Epithelial cell of proximal tubule (primary cell): Measurements from ENCODE around the gene OXER1. TPM values are rescaled to one million over a fixed set of nuclear protein-coding genes. Genes with fewer than 3 reads are reported as not detected.

Experiments
- DNase-seq: peaks from one replicate; pipeline ENCODE4 v3.0.0-alpha.2; 2011; ENCODE audit warnings: low read depth
- H3K4me3 ChIP-seq: 2 replicates; pipeline ENCODE4 v1.5.1; 2011; ENCODE audit warnings: low read depth, mild to moderate bottlenecking, low read length
- total RNA-seq: library from RNA; depleted of rRNA; stranded (reverse); fragments of >200 nt; gene quantifications from 2 replicates; pipeline ENCODE4 v1.2.3, GENCODE V29; 2015
- TF ChIP-seq, protein P1 (sequence below): conservative IDR thresholded peaks from 2 replicates; pipeline ENCODE4 v1.5.1; 2012; ENCODE audit warnings: low read depth, mild to moderate bottlenecking, low read length

The OXER1 gene
- total RNA-seq, 1 donor from 2014 or later, result not detected

DNA sequence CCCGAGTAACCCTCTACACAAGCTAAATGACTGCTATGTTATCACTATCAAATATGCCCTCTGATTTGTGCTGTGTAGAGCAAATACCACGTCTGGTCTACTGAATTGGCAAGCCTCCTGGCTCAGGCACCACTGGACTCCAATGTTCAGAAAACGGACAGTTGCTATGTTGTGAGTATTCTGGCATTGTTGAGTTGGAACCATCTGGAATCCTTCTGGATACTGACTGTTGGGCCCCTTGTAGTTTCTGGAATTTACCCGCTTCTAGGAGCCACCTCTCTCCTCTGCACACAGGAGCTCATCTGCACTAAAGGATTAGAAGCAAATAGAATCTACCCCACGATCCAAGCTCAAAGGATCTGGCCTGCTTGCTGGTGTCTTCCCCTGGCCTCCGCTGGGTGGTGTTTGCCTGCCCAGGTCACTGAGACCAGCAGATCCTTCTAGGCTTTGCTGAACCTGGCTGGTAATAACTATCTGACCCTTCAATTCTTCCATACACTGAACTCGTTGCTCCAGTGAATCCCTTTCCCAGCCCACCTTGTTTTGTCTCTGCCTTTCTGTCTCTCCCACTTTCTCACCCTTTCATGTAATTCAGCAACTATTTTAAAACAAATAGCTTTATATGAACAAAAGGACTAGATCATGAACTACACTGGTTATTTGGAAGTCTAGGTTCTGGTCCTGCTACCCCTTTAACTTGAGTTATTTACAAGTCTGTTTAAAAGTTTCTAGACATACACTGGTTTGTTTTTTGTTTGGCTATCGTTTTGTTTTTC, 30.5 kb upstream of the OXER1 start:
- no peak for DNase-seq
- TF ChIP-seq, protein P1, sequence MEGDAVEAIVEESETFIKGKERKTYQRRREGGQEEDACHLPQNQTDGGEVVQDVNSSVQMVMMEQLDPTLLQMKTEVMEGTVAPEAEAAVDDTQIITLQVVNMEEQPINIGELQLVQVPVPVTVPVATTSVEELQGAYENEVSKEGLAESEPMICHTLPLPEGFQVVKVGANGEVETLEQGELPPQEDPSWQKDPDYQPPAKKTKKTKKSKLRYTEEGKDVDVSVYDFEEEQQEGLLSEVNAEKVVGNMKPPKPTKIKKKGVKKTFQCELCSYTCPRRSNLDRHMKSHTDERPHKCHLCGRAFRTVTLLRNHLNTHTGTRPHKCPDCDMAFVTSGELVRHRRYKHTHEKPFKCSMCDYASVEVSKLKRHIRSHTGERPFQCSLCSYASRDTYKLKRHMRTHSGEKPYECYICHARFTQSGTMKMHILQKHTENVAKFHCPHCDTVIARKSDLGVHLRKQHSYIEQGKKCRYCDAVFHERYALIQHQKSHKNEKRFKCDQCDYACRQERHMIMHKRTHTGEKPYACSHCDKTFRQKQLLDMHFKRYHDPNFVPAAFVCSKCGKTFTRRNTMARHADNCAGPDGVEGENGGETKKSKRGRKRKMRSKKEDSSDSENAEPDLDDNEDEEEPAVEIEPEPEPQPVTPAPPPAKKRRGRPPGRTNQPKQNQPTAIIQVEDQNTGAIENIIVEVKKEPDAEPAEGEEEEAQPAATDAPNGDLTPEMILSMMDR, result peak; percentile 59
- no peak overlapping the region for H3K4me3 ChIP-seq

DNA sequence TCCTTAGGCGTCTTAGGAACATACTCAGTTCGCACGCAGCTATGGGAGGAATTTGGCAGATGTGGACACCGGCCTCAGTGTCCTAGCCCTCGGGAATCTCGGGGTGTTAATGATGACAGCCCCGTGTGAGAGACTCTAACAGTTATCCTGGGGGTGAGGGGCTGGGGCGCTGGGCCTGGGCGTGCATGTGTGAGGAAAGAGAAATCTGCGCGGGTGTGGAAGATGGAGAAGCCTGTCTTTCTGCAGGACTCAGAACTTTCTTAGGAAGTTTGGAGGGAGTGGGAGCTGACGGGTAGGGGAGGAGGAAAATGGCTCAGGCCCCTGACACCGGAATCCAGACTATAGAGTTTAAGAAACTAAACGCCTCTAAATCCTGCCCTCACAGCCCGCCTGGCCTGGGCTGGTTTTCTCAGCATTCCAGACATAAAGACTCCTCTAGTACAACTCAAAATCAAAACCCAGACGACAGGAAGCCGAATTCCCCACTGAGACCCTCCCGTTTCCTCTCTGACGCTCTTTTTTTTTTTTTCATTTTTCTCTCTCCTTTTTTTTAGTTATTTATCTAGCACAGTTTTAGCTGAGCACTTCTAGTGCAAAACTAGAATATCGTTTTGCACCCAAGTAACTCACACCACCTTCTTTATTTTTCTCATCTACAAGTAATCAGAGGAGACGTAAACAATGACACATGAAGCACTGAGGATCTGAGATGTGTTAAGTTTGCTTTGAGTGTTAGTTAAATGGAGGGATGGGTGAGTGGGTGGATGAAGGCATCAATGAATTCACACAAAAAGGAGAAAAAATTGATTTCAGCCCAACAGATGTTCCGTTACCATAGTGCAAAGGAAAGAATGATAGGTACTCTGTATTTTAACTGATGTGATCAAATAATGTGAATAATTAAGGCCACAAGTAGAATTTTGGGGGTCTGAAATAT, 29.7 kb upstream of the OXER1 start:
- no peak for DNase-seq
- TF ChIP-seq, protein P1, result no peak
- H3K4me3 ChIP-seq, result peak overlapping the region; percentile 60

DNA sequence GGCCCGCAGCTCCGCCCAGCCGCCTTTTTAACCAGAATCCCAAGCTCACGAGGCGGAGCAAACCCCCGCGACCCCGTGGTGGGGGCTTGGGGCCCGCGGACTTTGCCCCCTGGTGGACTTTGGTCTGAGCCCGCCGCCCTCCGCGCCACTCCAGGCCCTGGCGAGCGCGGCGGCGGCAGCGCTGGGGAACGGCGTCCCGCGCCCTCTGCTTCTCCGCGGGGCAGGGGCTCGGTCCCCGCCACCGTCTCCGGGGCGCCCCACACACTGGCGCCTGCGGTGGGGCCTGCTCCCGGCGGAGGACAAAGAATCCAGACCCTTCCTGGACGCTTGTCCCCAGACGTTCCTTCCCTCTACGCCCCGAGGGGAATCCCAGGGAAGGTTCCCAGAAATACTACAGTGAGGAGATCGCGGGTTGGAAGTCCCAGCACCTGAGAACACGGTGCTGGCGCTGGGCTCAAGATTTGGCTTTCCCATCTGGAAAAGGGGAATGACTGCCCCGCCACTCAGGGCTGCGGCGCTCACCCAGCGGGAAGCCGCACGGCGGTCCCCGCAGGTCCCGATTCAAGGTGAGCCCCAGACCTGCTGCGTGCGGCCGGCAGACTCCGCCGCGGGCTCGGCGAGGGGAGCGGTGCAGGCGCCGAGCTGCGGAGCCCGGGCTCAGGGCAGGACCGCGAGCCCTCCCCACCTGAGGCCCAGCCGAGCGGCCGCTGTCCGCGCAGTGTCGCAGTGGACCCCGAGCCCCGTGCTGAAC, 28.8 kb upstream of the OXER1 start, which contains the start of gene HAAO:
TSS of gene HAAO (minus strand) at position 1 of the 751 bp plus-strand sequence. CDS start 47 bp downstream, outside the sequence.
- DNase-seq, result no peak
- peak within 1 kb of the TSS; percentile 60 for H3K4me3 ChIP-seq
- TF ChIP-seq, protein P1, result no peak

DNA sequence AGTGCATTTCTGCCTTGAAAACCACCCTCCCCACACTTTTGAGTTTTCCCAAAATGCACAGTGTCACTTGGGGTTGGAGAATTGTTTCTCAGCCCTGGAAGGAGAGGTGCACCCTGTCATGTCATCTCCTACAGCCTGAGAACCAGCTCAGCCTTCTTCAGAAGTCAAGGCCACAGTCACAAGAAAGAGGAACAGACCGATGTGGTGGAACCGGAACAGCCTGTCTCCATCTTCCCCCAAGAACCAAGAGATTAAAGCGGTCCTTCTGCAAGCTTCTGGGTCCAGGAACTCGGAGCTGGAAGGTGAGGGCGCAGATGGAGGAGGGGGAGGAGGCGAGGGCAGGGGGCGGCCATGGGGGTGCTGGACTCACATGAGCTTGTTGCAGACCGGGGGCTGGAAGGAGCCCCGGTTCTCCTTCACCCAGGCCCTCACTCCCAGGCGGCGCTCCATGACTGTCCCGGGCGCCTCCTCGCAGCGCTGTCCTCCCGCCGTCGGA, 28.2 kb upstream of the OXER1 start:
- no peak for DNase-seq
- peak overlapping the region; percentile 60 for H3K4me3 ChIP-seq
- TF ChIP-seq, protein P1, result no peak

DNA sequence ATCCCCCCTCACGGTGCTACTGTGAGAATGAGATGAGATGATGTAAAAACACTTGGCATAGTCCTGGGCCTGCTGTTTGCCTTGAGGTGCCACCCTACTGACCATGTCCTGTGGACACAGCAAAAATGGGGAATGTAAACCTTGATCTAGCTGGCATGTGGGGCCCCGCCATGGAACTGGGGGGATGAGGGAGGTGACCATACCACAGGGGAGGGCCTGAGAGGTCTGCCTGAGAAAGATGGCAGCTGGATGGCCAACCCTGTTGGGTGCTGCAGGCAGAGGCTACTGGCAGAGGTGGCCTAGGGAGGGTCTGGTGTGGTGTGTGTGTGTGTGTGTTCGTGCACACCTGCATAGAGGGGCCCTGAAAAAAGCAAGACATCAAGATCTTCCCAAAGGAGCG, 27.7 kb upstream of the OXER1 start:
- TF ChIP-seq, protein P1, result no peak
- H3K4me3 ChIP-seq, result peak overlapping the region; percentile 60
- DNase-seq, result no peak

DNA sequence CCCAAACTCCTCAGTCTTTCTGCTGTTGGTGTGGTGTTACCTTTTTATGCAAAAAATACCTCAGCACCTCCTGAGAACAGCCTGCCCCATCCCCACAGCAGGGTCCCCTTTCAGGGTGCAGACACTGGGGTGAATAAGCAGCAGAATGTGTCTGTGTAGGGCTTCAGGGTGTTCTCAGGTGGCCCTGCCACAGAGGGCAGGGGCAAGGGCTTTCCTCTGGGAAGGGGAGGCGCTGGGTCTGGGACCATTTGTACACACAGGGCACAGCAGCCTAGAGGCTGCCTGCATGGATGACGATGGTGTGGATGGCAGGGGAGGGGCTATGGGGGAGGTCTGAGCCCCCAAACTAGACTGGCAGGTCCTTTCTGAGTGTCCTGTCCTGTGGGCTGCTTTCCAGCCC, 25.8 kb upstream of the OXER1 start:
- TF ChIP-seq, protein P1, result no peak
- no peak overlapping the region for H3K4me3 ChIP-seq
- DNase-seq, result no peak
